HCT116 (cell line): Measurements from ENCODE around the gene TRIM10. TPM values are rescaled to one million over a fixed set of nuclear protein-coding genes. Genes with fewer than 3 reads are reported as not detected.
A peak's percentile ranks its signal among the peaks of the same experiment; 100 is the strongest.

Experiments
- CBX3 ChIP-seq: IDR thresholded peaks from 2 replicates; pipeline ENCODE4 v1.6.1; 2012; ENCODE audit warnings: low read depth
- CEBPB ChIP-seq: IDR thresholded peaks from 2 replicates; pipeline ENCODE4 v1.6.1; 2012; ENCODE audit warnings: low read depth
- CTCF ChIP-seq, 3 experiments: fragments of 200-600 bp in 1 of 3; sonication (generic) in 1 of 3; IDR thresholded peaks in 2 of 3; conservative IDR thresholded peaks in 1 of 3; 2 replicates each; pipeline ENCODE4 v1.5.1; 2012 to 2017; ENCODE audit warnings: low read depth in 2 of 3, low read length in 2 of 3, antibody characterized with exemption in 1 of 3, borderline replicate concordance in 1 of 3, control low read depth in 1 of 3, mild to moderate bottlenecking in 1 of 3, mixed read lengths in 1 of 3, mixed run types in 1 of 3, moderate library complexity in 1 of 3; ENCODE audit not compliant: insufficient read depth in 1 of 3
- EGR1 ChIP-seq: IDR thresholded peaks from 2 replicates; pipeline ENCODE4 v1.6.1; 2012; ENCODE audit warnings: low read depth
- ELF1 ChIP-seq: IDR thresholded peaks from 2 replicates; pipeline ENCODE4 v1.6.1; 2012; ENCODE audit warnings: low read depth, borderline replicate concordance
- EZH2 ChIP-seq: fragments of 200-600 bp; sonication (generic); IDR thresholded peaks from 2 replicates; pipeline ENCODE4 v1.6.1; 2017; ENCODE audit warnings: antibody characterized with exemption, mixed run types
- FOSL1 ChIP-seq: IDR thresholded peaks from 2 replicates; pipeline ENCODE4 v1.6.1; 2012; ENCODE audit warnings: low read depth
- RAD21 ChIP-seq: IDR thresholded peaks from 2 replicates; pipeline ENCODE4 v1.6.1; 2012; ENCODE audit warnings: low read depth, mild to moderate bottlenecking
- SRF ChIP-seq: IDR thresholded peaks from 2 replicates; pipeline ENCODE4 v1.6.1; 2012; ENCODE audit warnings: low read depth
- ZNF274 ChIP-seq: fragments of 200-500 bp; sonication (Bioruptor generic); IDR thresholded peaks from 2 replicates; pipeline ENCODE4 v1.6.1; 2014; ENCODE audit warnings: mild to moderate bottlenecking, low read depth, low read length, inconsistent platforms
- total RNA-seq: library from RNA; stranded (reverse); gene quantifications from one replicate; pipeline ENCODE4 v1.2.1, GENCODE V29; 2021; ENCODE audit not compliant: unreplicated experiment
- TF ChIP-seq, protein P1 (sequence below): IDR thresholded peaks from 2 replicates; pipeline ENCODE4 v1.6.1; 2012; ENCODE audit warnings: low read depth
- TF ChIP-seq, protein P2 (sequence below): IDR thresholded peaks from 2 replicates; pipeline ENCODE4 v1.6.1; 2012

TRIM10 gene
- total RNA-seq, 1 experiment from 2014 or later: 0.98 TPM

DNA sequence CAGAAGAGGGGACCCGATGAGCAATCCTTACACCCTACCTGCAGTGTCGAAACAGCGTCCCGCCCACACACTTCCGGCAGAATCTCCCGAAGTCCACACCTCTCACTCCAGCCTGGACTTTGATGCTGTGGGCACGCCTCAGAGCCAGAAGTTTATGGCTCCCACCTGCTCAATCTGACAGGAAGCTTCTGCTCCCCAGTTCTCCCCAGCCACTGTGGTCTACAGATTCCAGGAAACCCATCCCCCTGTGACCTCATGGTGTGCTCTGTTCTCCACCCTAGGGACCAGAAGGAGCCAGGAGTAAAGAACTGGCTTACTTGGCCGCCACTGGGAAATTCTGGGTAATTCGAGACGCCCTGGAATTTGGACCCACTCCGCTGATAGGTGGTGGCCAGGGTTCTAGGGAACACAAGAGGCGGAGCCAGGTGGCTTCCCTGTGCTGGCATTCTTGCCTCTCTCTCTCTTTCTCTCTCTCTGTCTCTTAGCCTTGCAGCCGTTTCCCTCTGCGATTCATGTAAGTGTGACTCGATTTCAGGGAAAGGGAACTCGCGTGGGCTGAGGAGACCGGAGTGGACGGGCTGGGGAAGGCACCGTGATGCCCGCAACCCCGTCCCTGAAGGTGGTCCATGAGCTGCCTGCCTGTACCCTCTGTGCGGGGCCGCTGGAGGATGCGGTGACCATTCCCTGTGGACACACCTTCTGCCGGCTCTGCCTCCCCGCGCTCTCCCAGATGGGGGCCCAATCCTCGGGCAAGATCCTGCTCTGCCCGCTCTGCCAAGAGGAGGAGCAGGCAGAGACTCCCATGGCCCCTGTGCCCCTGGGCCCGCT lies 2.3 kb upstream of the TRIM10 start, which contains the start of gene TRIM15 (continued):
- TF ChIP-seq, protein P1, sequence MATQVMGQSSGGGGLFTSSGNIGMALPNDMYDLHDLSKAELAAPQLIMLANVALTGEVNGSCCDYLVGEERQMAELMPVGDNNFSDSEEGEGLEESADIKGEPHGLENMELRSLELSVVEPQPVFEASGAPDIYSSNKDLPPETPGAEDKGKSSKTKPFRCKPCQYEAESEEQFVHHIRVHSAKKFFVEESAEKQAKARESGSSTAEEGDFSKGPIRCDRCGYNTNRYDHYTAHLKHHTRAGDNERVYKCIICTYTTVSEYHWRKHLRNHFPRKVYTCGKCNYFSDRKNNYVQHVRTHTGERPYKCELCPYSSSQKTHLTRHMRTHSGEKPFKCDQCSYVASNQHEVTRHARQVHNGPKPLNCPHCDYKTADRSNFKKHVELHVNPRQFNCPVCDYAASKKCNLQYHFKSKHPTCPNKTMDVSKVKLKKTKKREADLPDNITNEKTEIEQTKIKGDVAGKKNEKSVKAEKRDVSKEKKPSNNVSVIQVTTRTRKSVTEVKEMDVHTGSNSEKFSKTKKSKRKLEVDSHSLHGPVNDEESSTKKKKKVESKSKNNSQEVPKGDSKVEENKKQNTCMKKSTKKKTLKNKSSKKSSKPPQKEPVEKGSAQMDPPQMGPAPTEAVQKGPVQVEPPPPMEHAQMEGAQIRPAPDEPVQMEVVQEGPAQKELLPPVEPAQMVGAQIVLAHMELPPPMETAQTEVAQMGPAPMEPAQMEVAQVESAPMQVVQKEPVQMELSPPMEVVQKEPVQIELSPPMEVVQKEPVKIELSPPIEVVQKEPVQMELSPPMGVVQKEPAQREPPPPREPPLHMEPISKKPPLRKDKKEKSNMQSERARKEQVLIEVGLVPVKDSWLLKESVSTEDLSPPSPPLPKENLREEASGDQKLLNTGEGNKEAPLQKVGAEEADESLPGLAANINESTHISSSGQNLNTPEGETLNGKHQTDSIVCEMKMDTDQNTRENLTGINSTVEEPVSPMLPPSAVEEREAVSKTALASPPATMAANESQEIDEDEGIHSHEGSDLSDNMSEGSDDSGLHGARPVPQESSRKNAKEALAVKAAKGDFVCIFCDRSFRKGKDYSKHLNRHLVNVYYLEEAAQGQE: no peak
- no peak for TF ChIP-seq EZH2
- peak; percentile 93 for TF ChIP-seq CEBPB
- TF ChIP-seq ELF1: no peak
- no peak for TF ChIP-seq RAD21
- TF ChIP-seq ZNF274: no peak
- no peak for TF ChIP-seq FOSL1
- peak; percentile 97 for TF ChIP-seq EGR1
- TF ChIP-seq CTCF (IDR thresholded peaks at IDR 0.05 in 2 of 3, conservative IDR thresholded peaks at IDR 0.05 in 1 of 3; ENCODE audit: borderline replicate concordance in 1 of 3, insufficient read depth in 1 of 3, low read depth in 2 of 3, low read length in 2 of 3): no peak
- no peak for TF ChIP-seq SRF
- TF ChIP-seq, protein P2, sequence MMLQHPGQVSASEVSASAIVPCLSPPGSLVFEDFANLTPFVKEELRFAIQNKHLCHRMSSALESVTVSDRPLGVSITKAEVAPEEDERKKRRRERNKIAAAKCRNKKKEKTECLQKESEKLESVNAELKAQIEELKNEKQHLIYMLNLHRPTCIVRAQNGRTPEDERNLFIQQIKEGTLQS: no peak
- no peak for TF ChIP-seq CBX3
